SK-N-DZ (cell line): Measurements from ENCODE around the gene PRR22.

ENCODE experiments used
- DNase-seq: peaks from one replicate; pipeline ENCODE4 v3.0.0-alpha.2; 2015; ENCODE audit warnings: low spot score

The PRR22 gene

GRCh38 chr19:5814123-5814851 lies 29.7 kb upstream of the PRR22 start:
- no peak for DNase-seq

GRCh38 chr19:5811117-5811516 lies 26.6 kb upstream of the PRR22 start:
- no peak for DNase-seq

DNA sequence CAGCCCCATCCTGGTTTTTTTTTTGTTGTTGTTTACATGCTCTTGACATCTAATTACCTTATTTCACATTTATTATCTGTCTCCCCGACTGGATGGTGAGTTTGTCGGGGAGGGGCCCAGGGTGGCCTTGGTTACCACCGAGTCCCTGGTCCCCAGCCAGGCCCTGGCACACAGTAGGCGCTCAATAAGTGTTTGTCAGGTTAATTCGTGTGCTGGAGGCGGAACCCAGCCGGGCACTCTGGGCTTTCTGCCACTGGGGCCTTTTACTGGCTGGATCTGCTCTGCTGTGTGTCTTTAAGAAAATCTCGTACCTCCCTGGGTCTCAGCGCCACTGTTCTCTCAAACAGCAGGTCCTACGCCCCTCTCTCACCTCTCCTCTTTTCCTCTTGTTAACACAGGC lies 24.9 kb upstream of the PRR22 start:
- no peak for DNase-seq

DNA sequence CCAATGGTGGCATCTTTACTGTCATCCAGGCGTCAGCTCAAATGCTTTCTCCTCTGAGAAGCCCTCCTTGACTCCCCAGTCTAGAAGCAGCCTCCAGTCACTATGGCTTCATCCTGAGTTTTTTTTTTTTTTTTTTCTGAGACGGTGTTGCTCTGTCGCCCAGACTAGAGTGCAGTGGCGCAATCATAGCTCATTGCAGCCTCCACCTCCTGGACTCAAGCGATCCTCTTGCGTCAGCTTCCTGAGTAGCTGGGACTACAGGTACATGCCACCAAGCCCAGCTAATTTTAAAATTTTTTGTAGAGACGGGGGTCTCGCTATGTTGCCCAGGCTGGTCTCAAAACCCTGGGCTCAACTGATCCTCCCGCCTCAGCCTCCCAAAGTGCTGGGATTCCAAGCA lies 24.5 kb upstream of the PRR22 start:
- no peak for DNase-seq

DNA sequence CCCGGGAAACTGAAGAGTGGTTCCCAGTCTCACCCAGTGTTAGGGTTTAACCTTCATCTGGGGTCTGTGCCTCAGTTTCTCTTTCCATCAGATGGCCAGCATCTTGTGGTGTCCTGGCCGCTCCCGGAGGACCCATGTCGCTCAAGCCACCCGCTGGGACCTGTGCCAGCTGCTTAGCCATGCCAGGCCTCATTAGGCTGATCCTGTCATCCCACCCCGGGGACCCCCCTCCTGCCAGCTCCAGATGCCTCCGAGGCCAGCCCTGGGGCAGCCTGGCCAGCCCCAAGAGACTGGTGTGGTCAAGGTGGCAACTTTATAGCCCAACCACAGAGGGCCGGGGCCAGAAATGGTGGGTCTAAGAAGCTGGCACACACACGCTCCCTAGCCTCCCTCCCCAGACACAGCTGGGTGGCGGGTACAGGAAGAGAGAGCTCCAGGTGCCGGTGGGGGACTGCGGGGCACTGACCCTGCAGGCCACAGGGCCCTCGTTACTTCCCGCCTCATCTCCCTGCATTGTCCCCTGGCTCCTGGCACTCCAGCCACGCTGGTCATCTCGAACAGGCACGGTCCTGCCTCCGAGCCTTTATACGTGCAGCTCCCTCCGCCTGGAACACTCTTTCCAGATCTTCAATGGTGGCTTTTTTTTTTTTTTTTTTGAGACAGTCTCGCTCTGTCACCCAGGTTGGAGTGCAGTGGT lies 23.7 kb upstream of the PRR22 start:
- no peak for DNase-seq

GRCh38 chr19:5806905-5807304 lies 22.4 kb upstream of the PRR22 start:
- no peak for DNase-seq

GRCh38 chr19:5806133-5806489 lies 21.6 kb upstream of the PRR22 start:
- no peak for DNase-seq

- peak; percentile 64 for DNase-seq
These were observed 21.1 kb upstream of the PRR22 start for GRCh38 chr19:5805462-5806132.

DNA sequence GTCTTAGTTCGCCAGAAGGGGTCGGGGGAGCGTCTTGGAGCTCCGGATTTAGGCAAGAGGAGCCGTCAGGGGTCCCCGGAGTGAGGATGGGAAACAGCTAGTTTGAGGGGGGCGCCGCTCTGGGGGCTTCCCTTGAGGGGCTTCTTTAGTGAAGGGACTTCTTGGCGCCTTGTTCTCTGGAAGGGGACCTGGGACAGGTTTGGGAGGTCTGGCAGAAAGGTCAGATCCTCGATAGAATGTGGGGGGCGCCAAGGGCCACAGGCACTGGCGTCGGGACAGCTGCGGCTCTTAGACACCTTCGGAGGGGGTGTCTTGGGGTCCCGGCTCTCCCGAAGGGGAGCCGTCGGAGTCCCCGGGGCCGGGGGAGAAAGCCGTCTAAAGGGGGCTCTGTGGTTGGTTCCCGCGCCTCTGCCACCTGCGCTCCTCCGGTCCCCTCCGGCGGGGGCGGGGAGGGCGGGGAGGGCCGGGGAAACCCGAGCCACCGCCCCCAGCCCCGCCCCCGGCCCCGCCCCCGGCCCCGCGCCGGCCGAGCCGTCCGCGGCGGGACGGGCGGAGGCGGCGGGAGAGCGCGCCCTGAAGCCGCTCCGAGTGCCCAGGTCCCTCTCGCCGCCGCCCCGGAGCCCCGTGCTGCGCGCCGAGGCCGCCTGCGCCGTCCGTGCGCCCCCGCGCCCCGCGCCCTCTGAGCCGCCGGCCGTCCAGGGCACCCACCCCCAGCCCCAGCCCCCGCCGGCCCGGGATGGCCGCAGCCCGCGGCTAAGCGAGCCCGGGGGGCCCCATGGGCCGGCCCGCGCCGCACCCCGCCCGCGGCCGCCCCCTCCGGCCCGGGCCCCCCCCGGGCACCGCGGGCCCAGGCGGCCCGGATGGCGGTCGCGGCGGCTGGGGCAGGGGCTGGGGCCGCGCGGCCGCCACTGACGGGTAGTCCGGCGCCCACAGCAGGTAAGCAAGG lies 20.2 kb upstream of the PRR22 start, which contains the start of gene NRTN:
NRTN (plus strand) TSS at position 552 of the 946 bp plus-strand sequence. CDS start 19,099 bp downstream, outside the sequence.
- no peak for DNase-seq

GRCh38 chr19:5803752-5804515 lies 19.4 kb upstream of the PRR22 start:
- DNase-seq = peak; percentile 87

DNA sequence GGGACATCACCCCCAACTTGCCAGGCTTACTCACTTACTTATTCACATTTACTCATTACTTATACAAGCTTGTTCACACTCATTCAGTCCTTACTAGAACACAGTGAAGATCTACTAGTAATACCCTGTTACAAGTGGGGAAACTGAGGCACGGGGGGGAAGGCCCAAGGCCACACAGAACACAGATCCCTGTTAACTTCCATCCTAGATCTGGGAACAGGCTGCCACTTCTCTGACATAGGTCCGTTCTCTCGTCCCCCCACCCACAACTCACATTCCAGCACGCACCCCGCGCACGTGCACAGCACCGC lies 18.9 kb upstream of the PRR22 start:
- DNase-seq = no peak

DNA sequence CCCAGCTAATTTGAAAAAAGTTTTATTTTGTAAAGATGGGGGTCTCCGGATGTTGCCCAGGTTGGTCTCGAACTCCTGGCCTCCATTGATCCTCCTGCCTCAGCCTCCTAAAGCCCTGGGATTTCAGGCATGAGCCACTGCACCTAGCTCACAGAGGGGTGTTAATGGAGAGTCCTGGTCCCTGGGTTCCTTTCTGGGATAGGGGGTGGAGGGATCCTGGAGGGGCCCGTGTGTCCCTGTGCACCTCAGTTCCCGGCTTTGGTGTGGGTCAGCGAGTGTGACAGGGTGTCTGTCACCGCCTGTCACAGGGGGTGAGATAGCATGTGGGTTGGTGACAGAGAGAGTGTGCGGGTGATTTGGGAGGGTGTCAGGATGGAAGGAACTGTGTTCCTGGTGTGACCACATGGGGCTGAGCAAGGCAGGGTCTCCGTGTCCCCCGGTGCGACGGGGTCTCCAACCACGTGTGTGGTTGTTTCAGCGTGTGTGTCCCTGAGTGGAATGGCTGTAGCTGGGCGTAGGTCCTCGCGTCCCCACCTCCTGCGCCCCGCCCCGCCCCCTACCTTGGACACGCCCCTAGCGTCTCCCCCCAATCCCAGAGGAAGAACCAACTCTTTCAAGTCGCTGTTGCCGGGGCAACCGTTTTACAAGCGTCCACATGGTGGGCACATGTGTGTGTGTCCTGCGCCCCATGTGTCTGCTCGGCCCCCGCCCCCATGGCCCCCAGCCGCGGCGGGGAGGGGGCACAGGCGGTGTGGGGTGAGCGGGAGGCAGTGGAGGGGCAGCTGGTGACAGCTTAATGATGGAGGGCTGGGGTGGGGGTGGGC lies 17.5 kb upstream of the PRR22 start:
- DNase-seq = peak; percentile 72

DNA sequence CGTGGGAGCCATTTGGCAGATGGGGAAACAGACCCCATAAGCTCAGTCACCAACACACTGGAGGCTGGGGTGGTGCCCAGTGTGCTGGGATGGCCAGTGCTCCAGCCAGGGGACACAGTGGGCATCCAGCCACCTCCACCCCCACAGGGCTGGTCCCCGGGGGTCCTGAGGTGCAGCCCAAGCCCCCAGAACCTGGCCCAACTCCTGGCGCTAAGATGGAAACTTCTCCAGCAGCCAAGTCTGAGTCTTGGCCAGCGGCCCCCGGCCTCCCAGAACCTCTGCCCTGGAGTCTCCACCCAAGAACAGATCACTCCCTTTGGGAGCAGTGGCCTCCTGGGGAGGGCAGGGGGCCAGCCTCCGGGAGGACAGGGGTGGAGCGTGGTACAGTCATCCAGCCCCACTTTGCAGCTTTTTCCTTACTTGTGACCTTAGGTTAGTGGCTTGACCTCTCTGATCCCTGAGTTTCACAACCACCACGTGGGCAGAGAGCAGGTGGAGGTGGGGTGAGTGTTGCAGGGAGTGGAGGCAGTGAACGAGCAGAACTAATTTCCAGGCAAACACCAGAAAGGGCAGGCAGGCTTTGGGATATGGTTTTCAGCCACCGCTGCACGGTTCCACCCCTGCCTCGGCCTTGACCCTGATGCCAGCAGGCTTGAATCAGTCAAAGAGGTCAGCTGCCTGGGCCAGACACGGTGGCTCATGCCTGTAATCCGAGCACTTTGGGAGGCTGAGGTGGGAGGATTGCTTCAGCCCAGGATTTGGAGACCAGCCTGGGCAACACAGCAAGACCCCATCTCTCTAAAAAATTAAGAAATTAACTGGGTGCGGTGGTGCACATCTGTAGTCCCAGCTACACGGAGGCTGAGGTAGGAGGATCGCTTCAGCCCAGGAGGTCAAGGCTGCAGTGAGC lies 16.1 kb upstream of the PRR22 start:
- DNase-seq = no peak

GRCh38 chr19:5799247-5800241 lies 15.0 kb upstream of the PRR22 start:
- no peak for DNase-seq

DNA sequence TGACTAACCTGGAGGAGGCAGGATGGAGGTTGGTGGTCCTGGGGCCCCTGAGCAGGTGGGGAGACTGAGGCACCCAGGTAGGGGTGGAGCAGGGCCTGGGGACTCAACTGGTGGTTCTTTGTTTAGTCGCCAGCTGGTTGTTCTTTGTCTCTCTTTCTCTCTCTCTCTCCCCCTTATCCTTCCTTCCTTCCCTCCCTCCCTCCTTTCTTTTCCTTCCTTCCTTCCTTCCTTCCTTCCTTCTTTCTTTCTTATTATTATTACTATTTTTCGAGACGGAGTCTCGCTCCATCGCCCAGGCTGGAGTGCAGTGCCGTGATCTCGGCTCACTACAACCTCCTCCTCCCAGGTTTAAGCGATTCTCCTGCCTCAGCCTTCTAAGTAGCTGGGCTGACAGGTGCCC lies 13.7 kb upstream of the PRR22 start:
- DNase-seq = no peak

GRCh38 chr19:5795382-5795919 lies 10.9 kb upstream of the PRR22 start:
- DNase-seq = no peak

DNA sequence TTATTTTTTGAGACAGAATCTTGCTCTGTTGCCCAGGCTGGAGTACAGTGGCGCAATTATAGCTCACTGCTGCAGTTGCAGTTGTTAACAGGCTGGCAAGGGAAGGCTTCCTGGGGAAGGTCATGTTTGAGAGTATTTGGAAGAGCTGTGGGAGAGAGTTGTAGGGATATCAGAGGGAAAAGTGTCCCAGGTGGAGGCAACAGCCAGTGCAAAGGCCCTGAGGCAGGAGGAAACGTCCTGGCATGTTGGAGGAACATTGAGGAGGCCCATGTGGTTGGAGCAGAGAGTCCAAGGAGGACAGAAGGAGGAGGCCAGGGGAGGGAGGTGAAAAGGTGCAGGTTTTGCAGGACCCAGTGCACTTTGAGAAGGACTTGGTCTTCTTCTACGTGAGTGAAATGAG lies 8.6 kb upstream of the PRR22 start:
- no peak for DNase-seq
